ENCODE data around the gene CSNK1D.
A peak's percentile ranks its signal among the peaks of the same experiment; 100 is the strongest.

CSNK1D gene

DNA sequence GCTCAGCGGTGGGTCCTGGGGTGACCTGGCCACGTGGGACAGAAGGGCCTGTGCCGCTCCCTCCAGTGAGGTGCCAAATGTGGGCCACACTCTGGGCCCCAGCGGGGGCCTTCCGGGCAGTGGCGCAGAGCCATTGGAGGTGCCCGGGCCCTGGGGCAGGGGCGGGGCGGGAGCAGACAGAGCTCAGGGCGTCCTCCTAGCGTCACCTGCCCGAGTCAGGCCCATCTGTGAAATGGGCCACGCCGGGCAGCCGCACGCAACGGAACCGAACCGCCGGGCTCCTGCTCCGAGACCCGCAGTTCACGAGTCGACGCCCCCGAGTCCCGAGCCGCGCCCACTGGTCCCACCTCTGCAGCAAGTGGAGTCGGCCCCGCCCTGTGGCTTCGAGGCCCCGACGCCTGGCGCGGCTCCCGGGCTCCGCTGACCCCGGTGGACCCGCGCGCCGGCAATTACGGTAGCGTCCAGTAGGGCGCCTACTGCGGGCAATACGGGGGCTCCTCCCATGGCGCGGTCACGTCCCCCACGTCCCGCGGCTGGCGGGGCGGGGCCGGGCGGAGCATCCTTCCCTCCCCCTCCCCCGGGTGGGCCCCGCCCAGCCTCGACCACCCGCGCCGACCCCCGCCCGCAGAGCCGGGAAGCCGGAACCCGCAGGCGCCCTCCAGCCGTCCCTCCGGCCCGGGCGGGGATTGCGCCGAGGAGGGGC is 42.7 kb downstream of the CSNK1D start:
- TF ChIP-seq, protein P1, sequence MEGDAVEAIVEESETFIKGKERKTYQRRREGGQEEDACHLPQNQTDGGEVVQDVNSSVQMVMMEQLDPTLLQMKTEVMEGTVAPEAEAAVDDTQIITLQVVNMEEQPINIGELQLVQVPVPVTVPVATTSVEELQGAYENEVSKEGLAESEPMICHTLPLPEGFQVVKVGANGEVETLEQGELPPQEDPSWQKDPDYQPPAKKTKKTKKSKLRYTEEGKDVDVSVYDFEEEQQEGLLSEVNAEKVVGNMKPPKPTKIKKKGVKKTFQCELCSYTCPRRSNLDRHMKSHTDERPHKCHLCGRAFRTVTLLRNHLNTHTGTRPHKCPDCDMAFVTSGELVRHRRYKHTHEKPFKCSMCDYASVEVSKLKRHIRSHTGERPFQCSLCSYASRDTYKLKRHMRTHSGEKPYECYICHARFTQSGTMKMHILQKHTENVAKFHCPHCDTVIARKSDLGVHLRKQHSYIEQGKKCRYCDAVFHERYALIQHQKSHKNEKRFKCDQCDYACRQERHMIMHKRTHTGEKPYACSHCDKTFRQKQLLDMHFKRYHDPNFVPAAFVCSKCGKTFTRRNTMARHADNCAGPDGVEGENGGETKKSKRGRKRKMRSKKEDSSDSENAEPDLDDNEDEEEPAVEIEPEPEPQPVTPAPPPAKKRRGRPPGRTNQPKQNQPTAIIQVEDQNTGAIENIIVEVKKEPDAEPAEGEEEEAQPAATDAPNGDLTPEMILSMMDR (IDR thresholded peaks at IDR 0.05), result peak; percentile 45
- Histone ChIP-seq H3K36me3 (ENCODE audit: control insufficient read depth, insufficient read depth, low read length) (no peaks in the 10 kb centered on the region), H3K27ac (peak overlapping the region; percentile 71), H3K9ac (no peak overlapping the region), H3K4me2 (ENCODE audit: low read length) (peak overlapping the region; percentile 49), H3K79me2 (no peaks in the 10 kb centered on the region), H2AFZ (peak overlapping the region; percentile 65), H3K27me3 (ENCODE audit: control insufficient read depth, insufficient read depth, low read length) (no peaks in the 10 kb centered on the region), H3K9me3 (ENCODE audit: control insufficient read depth, low read length) (no peaks in the 10 kb centered on the region), H3K4me3 (ENCODE audit: low read depth, low read length) (no peak overlapping the region), H3K4me1 (peaks cover 20% of the 10 kb centered on the region)

DNA sequence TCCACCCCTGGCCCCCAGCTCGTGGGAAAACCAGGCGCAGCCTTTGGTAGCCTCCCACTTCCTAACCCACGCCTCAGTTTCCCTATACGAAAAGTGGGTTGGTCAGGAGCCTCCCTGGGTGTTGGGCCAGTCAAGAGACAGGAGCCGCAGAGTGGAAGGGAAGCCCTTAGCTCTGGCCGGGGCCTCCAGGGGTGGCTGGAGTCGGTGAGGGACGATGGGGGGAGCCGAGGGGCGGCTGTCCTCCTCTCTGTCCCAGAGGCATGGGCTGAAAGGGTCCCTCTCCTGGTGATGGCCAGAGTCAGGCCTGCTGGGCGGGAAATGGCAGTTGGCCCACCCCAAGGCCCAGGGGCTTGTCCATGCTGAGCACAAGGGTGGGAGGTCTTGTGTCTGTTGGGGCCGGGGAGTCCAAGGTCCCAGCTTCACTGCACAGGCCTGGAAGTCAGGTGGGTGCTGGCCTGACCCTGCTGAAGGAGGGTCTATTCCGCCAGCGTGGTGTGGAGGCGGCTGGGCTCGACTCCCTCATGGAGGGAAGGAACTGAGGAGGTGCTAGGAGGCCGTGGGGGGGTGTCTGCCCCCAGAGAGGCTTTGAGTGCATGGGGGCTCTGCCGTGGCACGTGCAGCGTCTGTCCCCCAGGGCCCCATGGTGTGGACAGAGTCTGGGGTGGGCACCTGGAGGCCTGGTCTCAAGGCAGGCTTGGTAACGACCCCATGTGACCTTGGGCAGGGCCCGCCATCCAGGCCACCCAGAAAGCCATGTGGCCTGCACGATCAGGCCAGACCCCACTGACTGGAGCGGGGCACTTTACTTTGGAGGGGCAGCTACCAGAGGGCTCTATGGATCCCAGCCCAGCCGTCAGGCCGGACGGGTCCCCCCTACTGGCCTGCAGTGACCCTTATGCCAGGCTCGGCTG is 43.5 kb downstream of the CSNK1D start:
- H3K4me2 ChIP-seq (ENCODE audit: low read length), result no peak overlapping the region
- peak overlapping the region; percentile 18 for H3K4me3 ChIP-seq (ENCODE audit: low read depth, low read length)
- no peaks in the 10 kb centered on the region for H3K9me3 ChIP-seq (ENCODE audit: control insufficient read depth, low read length)
- H3K4me1 ChIP-seq, result peaks cover 12% of the 10 kb centered on the region
- no peaks in the 10 kb centered on the region for H3K79me2 ChIP-seq
- TF ChIP-seq, protein P1 (IDR thresholded peaks at IDR 0.05), result no peak
- peak overlapping the region; percentile 18 for H2AFZ ChIP-seq
- no peak overlapping the region for H3K9ac ChIP-seq
- H3K36me3 ChIP-seq (ENCODE audit: control insufficient read depth, insufficient read depth, low read length), result no peaks in the 10 kb centered on the region
- H3K27ac ChIP-seq, result peak overlapping the region; percentile 45
- H3K27me3 ChIP-seq (ENCODE audit: control insufficient read depth, insufficient read depth, low read length), result no peaks in the 10 kb centered on the region

DNA sequence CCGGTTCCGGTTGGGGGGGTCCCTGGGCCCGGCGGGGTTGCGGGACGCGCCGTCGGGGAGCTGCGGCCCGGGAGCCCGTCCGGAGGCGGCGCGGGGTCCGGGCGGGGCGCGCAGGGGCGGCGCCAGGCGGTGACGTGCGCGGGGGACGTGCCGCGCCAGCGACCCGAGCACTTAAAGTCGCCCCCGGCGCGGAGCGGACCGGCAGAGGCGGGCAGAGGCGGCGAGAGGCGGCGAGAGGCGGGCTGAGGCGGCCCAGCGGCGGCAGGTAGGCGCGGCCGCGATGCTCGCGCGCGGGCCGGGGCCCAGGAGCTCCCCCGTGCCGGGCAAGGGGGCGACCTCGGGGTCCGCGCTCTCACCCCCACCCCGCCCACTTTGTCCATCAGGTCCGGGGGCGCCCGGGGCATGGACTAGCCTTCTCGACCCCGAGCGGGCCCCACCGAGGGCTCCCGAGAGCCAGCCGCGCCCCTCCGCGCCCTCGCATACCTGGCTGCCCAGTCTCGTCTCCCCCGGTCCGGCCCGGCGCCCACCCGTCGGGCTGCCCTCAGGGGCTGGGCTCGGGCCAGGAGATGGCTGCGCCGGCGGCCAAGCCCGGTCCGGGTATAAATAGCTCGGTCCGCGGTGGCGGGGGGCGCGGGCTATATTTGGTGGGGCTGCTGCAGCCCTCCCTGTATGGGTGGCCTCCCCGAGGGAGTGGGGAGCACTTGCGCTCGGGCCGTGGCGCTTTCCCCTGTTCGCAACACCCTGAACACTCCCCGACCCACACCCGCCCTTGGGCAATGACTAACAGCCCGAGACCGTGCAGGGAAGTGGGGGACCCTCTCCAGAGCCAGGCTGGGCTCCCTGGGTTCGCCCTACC is 44.4 kb downstream of the CSNK1D start, which contains the start of gene SLC16A3:
TSS of gene SLC16A3 (plus strand) at position 201 of the 856 bp plus-strand sequence. CDS start 6,967 bp downstream, outside the sequence.
- no peaks in the 10 kb centered on the region for H3K9me3 ChIP-seq (ENCODE audit: control insufficient read depth, low read length)
- peak within 1 kb of the TSS; percentile 18 for H3K4me3 ChIP-seq (ENCODE audit: low read depth, low read length)
- H3K79me2 ChIP-seq, result no peaks in the 10 kb centered on the region
- H3K27ac ChIP-seq, result peak within 1 kb of the TSS; percentile 68
- TF ChIP-seq, protein P1 (IDR thresholded peaks at IDR 0.05), result no peak
- H2AFZ ChIP-seq, result peak within 1 kb of the TSS; percentile 81
- H3K36me3 ChIP-seq (ENCODE audit: control insufficient read depth, insufficient read depth, low read length), result no peaks in the 10 kb centered on the region
- no peaks in the 10 kb centered on the region for H3K27me3 ChIP-seq (ENCODE audit: control insufficient read depth, insufficient read depth, low read length)
- peak within 1 kb of the TSS; percentile 41 for H3K9ac ChIP-seq
- peak within 1 kb of the TSS; percentile 38 for H3K4me2 ChIP-seq (ENCODE audit: low read length)
- peaks cover 6% of the 10 kb centered on the region for H3K4me1 ChIP-seq

DNA sequence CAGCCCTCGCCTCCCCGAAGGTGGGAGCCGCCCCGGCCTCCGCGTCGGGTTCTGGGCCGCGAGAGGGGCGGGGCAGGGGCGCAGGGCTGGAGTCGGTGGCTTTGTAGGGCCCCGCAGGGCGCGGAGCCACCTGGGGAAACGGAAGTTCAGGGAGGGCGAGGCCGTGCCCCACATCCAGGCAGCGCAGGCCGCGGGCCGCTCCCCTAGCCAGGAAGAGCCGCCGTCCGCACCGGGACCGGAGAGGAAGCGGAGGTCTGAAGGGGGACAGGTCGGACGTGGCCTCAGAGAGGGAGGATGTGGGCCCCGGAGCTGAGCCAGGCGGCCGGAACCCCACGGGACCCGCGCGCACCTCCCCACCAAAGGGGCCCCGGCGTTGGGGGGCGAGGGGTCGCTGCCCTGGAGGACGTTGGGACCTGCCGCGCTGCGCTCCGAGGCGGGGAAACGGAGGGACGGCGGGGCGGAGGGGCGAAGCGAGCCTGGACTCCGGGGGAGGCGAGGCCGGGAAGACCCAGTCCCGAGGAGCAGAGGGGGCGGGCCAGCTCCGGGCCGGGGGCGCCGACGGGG is 45.1 kb downstream of the CSNK1D start:
- no peaks in the 10 kb centered on the region for H3K36me3 ChIP-seq (ENCODE audit: control insufficient read depth, insufficient read depth, low read length)
- no peak overlapping the region for H3K4me3 ChIP-seq (ENCODE audit: low read depth, low read length)
- no peaks in the 10 kb centered on the region for H3K27me3 ChIP-seq (ENCODE audit: control insufficient read depth, insufficient read depth, low read length)
- peak overlapping the region; percentile 17 for H3K4me2 ChIP-seq (ENCODE audit: low read length)
- H2AFZ ChIP-seq, result peak overlapping the region; percentile 81
- peak overlapping the region; percentile 41 for H3K9ac ChIP-seq
- peak overlapping the region; percentile 68 for H3K27ac ChIP-seq
- peaks cover 6% of the 10 kb centered on the region for H3K4me1 ChIP-seq
- no peaks in the 10 kb centered on the region for H3K9me3 ChIP-seq (ENCODE audit: control insufficient read depth, low read length)
- no peaks in the 10 kb centered on the region for H3K79me2 ChIP-seq
- TF ChIP-seq, protein P1 (IDR thresholded peaks at IDR 0.05), result no peak
